ENCODE results near the gene DPP6. TPM values are rescaled to one million over a fixed set of nuclear protein-coding genes. Genes with fewer than 3 reads are reported as not detected.

Gene DPP6
- total and polyA plus RNA-seq, 8 donors = 0.29 to 1.2 (median 0.57) TPM

DNA sequence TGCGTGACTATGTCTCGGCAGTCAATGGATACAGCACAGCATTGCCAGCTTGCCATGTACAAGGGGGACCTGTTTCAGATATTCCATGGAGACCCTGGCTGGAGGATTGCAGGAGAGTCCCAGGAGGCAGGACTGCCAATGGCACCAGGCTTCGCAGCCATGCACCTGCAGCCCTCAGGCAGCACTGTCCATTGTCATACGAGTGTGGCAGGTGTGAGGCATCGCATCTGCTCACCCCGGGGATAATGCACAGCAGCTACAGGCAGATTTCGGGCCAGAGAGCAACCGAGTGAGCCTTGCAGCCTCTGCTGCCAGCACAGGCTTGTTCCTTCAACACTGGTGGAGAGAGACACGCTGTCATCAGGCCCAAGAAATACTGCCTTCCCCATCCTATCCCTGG lies 535.6 kb downstream of the DPP6 start:
- Histone ChIP-seq H3K36me3 (no peaks in the 10 kb centered on the region), H3K9me3 (peaks cover 0 to 3% of the 10 kb centered on the region in 2 donors), H3K27me3 (no peaks in the 10 kb centered on the region), H3K4me3 (no peak overlapping the region), H3K4me1 (no peaks in the 10 kb centered on the region), H3K27ac (no peak overlapping the region)
- no peak for ATAC-seq
- TF ChIP-seq, protein P1, sequence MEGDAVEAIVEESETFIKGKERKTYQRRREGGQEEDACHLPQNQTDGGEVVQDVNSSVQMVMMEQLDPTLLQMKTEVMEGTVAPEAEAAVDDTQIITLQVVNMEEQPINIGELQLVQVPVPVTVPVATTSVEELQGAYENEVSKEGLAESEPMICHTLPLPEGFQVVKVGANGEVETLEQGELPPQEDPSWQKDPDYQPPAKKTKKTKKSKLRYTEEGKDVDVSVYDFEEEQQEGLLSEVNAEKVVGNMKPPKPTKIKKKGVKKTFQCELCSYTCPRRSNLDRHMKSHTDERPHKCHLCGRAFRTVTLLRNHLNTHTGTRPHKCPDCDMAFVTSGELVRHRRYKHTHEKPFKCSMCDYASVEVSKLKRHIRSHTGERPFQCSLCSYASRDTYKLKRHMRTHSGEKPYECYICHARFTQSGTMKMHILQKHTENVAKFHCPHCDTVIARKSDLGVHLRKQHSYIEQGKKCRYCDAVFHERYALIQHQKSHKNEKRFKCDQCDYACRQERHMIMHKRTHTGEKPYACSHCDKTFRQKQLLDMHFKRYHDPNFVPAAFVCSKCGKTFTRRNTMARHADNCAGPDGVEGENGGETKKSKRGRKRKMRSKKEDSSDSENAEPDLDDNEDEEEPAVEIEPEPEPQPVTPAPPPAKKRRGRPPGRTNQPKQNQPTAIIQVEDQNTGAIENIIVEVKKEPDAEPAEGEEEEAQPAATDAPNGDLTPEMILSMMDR (IDR thresholded peaks at IDR 0.05) = no peak
- no peak for DNase-seq
- intact Hi-C loops (cut with DNase I) = no loop called here

DNA sequence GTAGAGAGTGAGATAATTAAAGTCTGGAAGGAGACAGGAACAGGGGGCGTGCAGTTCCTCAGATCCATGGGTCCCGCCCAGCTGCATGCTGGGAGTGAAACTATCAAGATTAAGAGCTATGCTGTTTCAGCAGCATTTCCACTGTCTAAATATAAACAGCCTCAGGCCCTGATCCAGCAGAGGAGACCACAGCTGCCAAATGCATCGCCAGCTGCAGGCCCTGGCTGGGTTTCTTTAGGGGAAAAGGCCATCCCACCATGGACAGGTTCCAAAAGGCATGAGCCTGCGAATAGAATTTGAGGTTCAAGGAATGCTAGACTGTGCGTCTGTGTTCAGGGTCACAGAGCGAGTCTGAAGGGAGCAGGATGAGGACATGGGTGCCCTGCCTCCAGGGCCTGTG lies 539.3 kb downstream of the DPP6 start:
- intact Hi-C loops (cut with DNase I) = no loop called here
- peaks cover 0 to 7% of the 10 kb centered on the region in 2 donors for H3K27me3 ChIP-seq
- no peak overlapping the region for H3K4me3 ChIP-seq
- H3K36me3 ChIP-seq = no peaks in the 10 kb centered on the region
- H3K9me3 ChIP-seq = peaks cover 0 to 2% of the 10 kb centered on the region in 2 donors
- DNase-seq (peak in 2 of 4 donors; percentile 88 to 91), ATAC-seq (peak; percentile 32)
- no peak overlapping the region for H3K27ac ChIP-seq
- H3K4me1 ChIP-seq = no peaks in the 10 kb centered on the region
- TF ChIP-seq, protein P1 (IDR thresholded peaks at IDR 0.05) = no peak

DNA sequence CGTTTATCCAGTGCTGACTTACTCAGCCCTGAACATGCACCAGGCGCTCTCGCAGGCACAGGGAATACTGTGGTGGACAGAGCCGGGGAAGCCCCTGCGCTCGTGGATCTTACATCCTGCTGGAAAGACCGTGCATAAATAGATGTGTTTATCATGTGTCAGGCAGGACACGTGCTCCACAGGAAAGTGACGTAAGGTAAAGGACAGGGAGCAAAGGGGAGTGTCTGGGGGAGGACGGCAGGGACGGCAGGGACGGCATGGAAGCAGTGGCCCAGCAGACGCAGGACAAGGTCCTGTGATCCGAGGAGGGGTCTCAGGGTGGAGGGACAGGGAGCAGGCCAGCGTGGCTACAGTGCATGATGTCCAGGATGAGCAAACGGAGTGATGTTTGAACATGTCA lies 540.2 kb downstream of the DPP6 start:
- ATAC-seq (peak; percentile 36), DNase-seq (peak in 2 of 4 donors; percentile 26 to 50)
- TF ChIP-seq, protein P1 (IDR thresholded peaks at IDR 0.05) = no peak
- Histone ChIP-seq H3K4me1 (no peaks in the 10 kb centered on the region), H3K36me3 (no peaks in the 10 kb centered on the region), H3K9me3 (peaks cover 0 to 2% of the 10 kb centered on the region in 2 donors), H3K27me3 (peaks cover 0 to 7% of the 10 kb centered on the region in 2 donors), H3K27ac (no peak overlapping the region), H3K4me3 (no peak overlapping the region)
- intact Hi-C loops (cut with DNase I) = no loop called here

DNA sequence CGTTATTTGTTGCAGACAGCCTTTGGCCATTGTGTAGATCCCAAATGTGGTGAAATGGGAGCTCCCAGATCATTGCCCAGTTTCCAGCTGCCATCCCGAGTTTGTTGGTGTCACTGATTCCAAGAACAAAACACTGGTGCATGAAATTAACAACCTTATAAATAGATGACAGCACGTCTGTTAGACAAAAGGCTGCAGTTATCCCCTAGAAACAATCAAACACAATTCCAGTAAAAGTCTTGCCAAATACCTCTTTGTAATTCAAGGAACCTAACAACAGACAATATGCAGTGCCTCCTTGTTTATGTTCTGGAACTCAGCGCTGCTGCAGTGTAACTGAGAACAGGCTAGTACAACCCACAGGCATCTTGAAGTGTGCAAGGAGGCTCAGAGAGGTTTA lies 546.2 kb downstream of the DPP6 start:
- Histone ChIP-seq H3K27me3 (peaks cover 0 to 3% of the 10 kb centered on the region in 2 donors), H3K9me3 (no peaks in the 10 kb centered on the region), H3K4me3 (no peak overlapping the region), H3K27ac (no peak overlapping the region), H3K36me3 (no peaks in the 10 kb centered on the region), H3K4me1 (no peaks in the 10 kb centered on the region)
- ATAC-seq = no peak
- TF ChIP-seq, protein P1 (IDR thresholded peaks at IDR 0.05) = no peak
- intact Hi-C loops (cut with DNase I) = no loop called here
- DNase-seq = no peak

DNA sequence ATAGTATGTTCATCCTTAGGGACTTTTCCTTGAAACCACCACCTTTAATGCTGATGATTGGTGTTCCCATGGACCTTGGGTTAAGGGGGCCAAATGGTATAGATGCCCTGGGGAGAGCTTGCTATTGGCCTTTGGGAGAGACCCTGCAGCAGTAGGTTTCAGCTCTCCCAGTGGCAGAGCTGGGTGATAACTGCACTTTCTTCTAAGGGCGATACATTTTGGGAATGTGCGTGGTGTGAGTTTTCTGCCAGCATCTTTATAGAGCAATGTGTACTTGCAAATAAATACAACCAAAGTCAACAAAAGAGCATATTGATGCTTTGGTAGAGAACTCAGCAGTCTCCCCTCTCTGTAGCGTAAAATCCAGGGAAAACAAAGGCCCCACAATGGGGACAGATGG lies 546.7 kb downstream of the DPP6 start:
- no peaks in the 10 kb centered on the region for H3K4me1 ChIP-seq
- ATAC-seq (no peak), DNase-seq (no peak)
- intact Hi-C loops (cut with DNase I) = no loop called here
- H3K36me3 ChIP-seq = no peaks in the 10 kb centered on the region
- no peaks in the 10 kb centered on the region for H3K9me3 ChIP-seq
- H3K4me3 ChIP-seq = no peak overlapping the region
- no peaks in the 10 kb centered on the region for H3K27me3 ChIP-seq
- no peak overlapping the region for H3K27ac ChIP-seq
- TF ChIP-seq, protein P1 (IDR thresholded peaks at IDR 0.05) = no peak

Measured in left lung (tissue), 10 donors.